Measurements from ENCODE around the gene ADAP1.
"Not testable (repeated sequence)": the region's sequence is repeated elsewhere in the genome, so short reads cannot be mapped to it uniquely, and the experiment has no call there.

ADAP1 gene

DNA sequence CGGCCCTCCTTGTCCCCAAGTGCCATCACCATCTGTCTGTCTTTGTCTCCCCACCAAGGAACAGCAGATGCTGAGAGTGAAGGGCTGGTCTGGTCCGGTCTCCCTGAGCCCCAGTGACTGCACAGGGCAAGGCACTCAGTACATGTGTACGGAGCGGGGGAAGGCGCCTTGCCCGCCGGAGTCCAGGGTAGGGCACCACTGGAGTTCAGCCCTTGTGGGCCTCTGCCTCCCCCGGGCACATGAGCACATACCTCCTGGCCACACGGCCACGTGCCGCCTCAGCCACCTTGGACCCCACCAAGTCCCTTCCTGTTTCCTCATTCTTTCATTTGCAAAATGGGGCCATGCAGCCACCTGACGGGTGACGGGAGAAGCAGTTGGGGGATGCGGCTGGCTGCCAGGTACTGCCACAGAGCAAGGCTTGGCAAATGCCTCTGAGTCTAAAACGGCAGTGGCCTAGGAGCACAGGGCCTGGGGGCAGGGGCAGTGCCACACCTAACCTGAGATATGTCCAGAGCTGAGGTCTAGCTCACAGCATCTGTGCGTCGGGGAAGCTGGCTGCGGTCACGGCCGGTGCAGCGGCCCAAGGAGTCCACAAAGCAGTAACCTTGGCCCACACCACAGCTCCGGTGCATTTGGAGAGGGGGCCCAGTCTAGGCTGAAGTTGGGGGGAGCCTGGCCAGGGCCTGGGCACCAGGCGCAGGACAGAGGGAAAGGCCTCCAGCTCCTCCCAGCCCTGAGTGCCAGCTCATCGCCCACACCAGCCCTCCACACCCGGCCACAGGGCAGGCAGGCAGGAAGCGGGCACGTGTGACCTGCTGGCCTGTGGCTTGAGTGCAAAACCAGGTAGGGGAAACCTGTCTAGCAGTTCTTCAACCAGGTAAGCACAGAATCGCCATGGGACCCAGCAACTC lies 5.2 kb downstream of the ADAP1 start:
- DNase-seq (ENCODE audit: low spot score): no peak
- Mint-ChIP-seq H3K27ac (no peak overlapping the region), H3K4me3 (no peak overlapping the region), H3K9me3 (no peaks in the 10 kb centered on the region), H3K4me1 (ENCODE audit: low read depth) (no peaks in the 10 kb centered on the region), H3K27me3 (ENCODE audit: low read depth) (no peaks in the 10 kb centered on the region), H3K36me3 (ENCODE audit: low read depth) (no peaks in the 10 kb centered on the region)

DNA sequence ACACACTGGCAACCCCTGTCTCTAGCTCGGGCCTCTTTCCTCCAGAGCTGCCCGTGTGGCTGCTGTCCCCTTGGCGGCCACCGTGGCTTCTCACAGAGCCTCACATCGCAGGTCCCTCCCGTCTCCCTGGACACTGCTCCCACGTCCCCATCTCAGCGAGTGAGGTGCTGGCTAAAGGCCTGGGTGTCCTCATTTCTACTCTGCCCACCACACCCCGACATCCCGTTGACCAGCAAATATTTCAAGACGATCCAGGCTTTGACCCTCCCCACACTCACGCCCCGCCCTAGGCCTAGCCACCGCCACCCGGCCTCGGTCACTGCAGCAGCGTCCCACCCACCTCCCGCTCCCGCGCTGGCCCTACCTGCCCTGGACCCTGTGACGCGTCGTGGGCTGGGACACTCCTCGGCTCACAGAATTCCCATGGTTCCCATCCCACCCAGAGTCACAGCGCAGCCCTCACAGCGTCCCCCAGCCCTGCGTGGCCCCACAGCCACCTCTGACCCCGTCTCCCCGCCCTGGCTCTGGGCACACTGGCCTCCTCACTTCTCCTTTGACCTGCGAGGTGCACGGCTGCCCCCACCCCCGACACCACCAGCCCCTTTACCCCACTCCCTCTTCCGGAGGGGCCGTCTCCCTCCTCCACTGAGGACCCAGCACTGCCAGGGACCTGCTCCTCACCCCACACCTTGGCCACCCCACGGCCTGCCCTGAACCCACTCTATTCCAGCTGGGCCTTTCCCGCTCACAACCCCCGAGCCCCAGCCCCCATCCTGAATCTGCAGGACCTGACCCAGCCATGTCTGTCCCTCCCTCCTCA lies 6.9 kb downstream of the ADAP1 start:
- no peak overlapping the region for H3K4me3 Mint-ChIP-seq
- no peak for DNase-seq (ENCODE audit: low spot score)
- no peaks in the 10 kb centered on the region for H3K27me3 Mint-ChIP-seq (ENCODE audit: low read depth)
- H3K4me1 Mint-ChIP-seq (ENCODE audit: low read depth): no peaks in the 10 kb centered on the region
- H3K27ac Mint-ChIP-seq: no peak overlapping the region
- H3K36me3 Mint-ChIP-seq (ENCODE audit: low read depth): no peaks in the 10 kb centered on the region
- H3K9me3 Mint-ChIP-seq: no peaks in the 10 kb centered on the region

DNA sequence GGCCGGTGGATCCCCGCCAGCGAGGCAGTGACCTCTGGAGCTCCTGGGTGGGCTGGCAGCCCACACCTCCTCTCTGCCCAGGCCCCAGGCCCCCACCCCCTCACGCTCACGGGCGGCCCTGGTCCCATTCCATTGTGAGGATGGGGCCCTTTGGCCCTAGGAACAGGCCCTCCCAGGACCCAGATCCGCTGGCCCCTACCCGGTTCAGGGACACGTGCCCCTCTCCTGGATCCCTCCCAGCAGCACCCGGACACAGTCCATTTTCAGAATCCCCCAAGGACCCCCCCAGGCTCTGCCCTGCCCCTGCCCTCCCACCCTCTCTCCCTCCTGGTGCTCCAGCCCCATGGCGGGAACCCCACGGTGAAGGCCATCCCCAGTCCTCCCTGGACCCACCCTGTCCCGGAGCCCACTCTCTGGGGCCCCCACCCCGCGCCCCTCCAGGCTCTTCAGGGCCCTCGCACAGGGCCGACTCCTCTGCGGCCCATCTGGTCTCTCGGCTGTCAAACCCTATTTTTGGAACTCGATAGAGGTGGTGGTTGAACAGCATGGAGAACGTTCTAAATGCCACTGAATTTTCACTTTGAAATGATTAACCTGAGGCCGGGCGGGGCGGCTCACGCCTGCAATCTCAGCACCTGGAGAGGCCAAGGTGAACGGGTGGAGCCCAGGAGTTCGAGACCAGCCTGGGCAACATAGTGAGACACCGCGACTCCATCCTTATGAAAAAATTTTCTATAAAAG lies 8.1 kb downstream of the ADAP1 start:
- Mint-ChIP-seq H3K4me3 (no peak overlapping the region), H3K9me3 (peaks cover 5% of the 10 kb centered on the region), H3K27me3 (ENCODE audit: low read depth) (peaks cover 6% of the 10 kb centered on the region), H3K36me3 (ENCODE audit: low read depth) (no peaks in the 10 kb centered on the region), H3K4me1 (ENCODE audit: low read depth) (peaks cover 3% of the 10 kb centered on the region), H3K27ac (no peak overlapping the region)
- no peak for DNase-seq (ENCODE audit: low spot score)

DNA sequence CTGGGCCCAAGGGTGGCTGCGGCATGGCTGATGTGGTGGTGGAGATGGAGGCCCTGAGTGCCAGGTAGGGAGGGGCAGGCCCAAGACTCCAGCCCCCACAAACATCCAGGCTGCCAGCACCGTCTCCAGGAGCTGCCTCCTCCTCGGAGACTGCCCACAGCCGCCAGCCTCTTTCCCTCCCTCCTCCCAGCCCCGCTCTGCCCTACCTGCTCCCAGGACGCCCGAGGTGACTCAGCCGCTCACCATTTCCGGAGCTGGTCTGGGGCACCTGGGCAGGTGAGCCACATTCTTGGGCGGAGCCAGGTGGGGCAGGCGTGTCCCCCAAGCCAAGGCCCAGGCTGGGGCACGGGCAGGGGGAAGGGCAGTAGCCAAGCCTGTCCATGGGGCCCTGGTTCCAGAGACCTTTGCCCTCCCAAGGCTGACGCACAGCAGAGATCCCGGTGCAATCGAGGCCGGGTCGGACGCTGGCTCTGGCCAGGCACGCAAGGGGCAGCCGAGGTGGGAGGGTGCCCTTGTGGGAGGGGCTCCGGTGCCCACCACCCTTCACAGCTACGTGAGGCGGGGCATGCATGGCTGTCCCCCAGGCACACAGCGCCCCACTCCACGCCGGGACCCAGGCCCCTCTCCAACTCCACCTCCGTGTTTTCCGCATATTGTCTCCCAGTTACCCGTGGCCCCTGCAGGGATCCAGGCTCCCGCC lies 8.8 kb downstream of the ADAP1 start:
- no peak overlapping the region for H3K27ac Mint-ChIP-seq
- H3K4me1 Mint-ChIP-seq (ENCODE audit: low read depth): peaks cover 8% of the 10 kb centered on the region
- H3K36me3 Mint-ChIP-seq (ENCODE audit: low read depth): no peaks in the 10 kb centered on the region
- H3K4me3 Mint-ChIP-seq: no peak overlapping the region
- no peak for DNase-seq (ENCODE audit: low spot score)
- H3K27me3 Mint-ChIP-seq (ENCODE audit: low read depth): peaks cover 9% of the 10 kb centered on the region
- peaks cover 13% of the 10 kb centered on the region for H3K9me3 Mint-ChIP-seq

DNA sequence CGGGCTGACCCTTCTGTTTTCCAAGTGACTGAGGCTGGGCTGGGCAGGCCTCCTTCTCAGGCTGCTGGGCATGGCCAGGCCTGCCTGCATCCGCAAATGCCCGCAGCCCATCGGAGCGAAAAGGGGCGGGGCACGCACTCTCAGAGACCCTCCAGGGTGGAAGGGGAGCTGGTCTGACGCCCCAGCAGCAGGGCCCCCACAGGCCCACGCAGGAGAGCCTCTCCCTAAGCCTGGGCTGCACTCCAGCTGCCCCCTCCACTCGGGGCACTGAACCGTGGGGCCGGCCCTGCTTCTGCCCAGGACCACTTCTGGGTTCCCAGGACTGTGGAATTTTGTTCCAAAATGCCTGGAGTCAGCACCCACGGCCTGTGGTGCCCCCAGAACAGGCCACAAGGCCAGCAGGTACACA lies 9.3 kb downstream of the ADAP1 start:
- no peak for DNase-seq (ENCODE audit: low spot score)
- peaks cover 10% of the 10 kb centered on the region for H3K4me1 Mint-ChIP-seq (ENCODE audit: low read depth)
- H3K36me3 Mint-ChIP-seq (ENCODE audit: low read depth): peaks cover 1% of the 10 kb centered on the region
- H3K9me3 Mint-ChIP-seq: peaks cover 18% of the 10 kb centered on the region
- no peak overlapping the region for H3K4me3 Mint-ChIP-seq
- H3K27me3 Mint-ChIP-seq (ENCODE audit: low read depth): peaks cover 9% of the 10 kb centered on the region
- H3K27ac Mint-ChIP-seq: no peak overlapping the region

DNA sequence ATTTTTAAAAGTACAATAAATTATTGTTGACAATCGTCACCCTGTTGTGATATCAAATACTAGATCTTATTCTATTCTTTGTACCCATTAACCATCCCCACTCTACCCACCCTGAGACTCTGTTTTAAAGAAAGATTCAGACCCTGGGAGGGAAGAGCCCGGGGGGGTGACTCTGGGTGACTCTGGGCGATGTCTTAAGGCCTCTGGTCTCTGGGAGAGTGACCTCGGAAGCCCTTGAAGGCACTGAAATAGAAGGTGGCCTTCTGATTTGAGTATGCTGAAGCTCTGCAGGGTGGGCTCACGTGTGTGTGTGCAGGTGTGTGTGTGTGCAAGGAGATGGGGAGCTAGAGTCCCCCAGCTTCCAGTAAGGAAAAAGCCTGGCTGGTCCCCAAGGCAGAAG lies 9.7 kb downstream of the ADAP1 start:
- no peak overlapping the region for H3K27ac Mint-ChIP-seq
- H3K9me3 Mint-ChIP-seq: peaks cover 22% of the 10 kb centered on the region
- H3K36me3 Mint-ChIP-seq (ENCODE audit: low read depth): peaks cover 5% of the 10 kb centered on the region
- no peak overlapping the region for H3K4me3 Mint-ChIP-seq
- no peak for DNase-seq (ENCODE audit: low spot score)
- H3K27me3 Mint-ChIP-seq (ENCODE audit: low read depth): peaks cover 9% of the 10 kb centered on the region
- H3K4me1 Mint-ChIP-seq (ENCODE audit: low read depth): peaks cover 10% of the 10 kb centered on the region

DNA sequence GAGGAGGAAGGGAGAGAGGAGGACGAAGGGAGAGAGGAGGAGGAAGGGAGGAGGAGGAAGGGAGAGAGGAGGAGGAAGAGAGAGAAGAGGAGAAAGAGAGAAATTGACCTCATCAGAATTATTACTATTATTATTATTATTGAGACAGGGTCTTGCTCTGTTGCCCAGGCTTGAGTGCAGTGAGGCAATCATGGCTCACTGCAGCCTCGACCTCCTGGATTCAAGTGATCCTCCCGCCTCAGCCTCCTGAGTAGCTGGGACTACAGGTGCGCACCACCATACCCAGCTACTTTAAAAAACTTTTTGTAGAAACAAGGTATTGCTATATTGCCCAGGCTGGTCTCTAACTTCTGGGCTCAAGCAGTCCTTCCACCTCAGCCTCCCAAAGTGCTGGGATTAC lies 10.7 kb downstream of the ADAP1 start:
- not testable (repeated sequence) for DNase-seq (ENCODE audit: low spot score); H3K27ac Mint-ChIP-seq; H3K36me3 Mint-ChIP-seq (ENCODE audit: low read depth); H3K4me1 Mint-ChIP-seq (ENCODE audit: low read depth); H3K4me3 Mint-ChIP-seq; H3K27me3 Mint-ChIP-seq (ENCODE audit: low read depth)
- peaks cover 23% of the 10 kb centered on the region for H3K9me3 Mint-ChIP-seq

DNA sequence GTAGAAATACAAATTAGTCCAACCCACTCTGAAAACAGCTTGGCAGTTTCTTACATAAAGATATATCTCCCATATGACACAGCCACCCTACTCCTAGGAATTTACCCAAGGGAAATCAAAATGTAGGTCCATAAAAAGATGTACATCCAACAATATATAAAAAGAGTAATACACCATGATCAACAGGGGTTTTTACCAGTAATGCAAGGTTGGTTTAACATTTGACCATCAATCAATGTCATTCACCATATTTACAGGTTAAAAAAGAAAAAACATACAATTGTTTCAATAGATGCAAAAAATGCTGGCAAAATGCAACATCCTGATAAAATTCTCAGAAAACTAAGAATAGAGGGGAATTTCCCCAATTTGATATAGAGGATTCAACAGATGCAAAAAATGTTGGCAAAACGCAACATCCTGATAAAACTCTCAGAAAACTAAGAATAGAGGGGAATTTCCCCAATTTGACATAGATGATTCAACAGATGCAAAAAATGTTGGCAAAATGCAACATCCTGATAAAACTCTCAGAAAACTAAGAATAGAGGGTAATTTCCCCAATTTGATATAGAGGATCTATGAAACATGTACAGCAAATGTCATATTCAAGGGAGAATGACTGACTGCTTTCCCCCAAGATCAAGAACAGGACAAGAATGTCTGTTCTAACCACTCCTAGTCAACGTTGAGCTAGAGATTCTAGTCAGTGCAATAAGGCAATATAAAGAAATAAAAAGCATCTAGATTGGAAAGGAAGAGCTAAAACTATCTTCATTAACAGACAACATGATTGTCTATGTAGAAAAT lies 13.7 kb downstream of the ADAP1 start:
- H3K27ac Mint-ChIP-seq: peak overlapping the region; percentile 24
- peaks cover 6% of the 10 kb centered on the region for H3K36me3 Mint-ChIP-seq (ENCODE audit: low read depth)
- peaks cover 17% of the 10 kb centered on the region for H3K4me1 Mint-ChIP-seq (ENCODE audit: low read depth)
- H3K9me3 Mint-ChIP-seq: peaks cover 23% of the 10 kb centered on the region
- H3K27me3 Mint-ChIP-seq (ENCODE audit: low read depth): peaks cover 9% of the 10 kb centered on the region
- no peak overlapping the region for H3K4me3 Mint-ChIP-seq
- no peak for DNase-seq (ENCODE audit: low spot score)

DNA sequence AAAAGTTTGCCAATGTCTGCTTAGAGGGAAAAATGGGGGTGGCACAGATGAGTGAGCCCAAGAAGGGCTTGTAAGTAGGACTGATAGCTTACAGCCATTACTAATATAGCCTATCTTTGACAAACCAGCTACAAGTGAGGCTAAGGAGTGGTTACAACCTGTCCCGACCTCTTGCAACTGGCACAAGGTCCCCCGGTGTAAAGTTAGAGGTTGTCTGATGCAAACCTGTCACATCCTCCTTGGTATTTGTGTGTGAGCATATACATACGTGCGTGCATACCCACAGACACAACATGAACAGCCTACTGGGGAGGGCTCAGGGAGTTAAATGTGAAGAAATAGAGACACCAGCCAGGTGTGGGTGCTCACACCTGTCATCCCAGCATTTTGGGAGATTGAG lies 14.6 kb downstream of the ADAP1 start:
- Mint-ChIP-seq H3K27me3 (ENCODE audit: low read depth) (peaks cover 9% of the 10 kb centered on the region), H3K4me1 (ENCODE audit: low read depth) (peaks cover 17% of the 10 kb centered on the region), H3K4me3 (no peak overlapping the region), H3K9me3 (peaks cover 23% of the 10 kb centered on the region), H3K36me3 (ENCODE audit: low read depth) (peaks cover 6% of the 10 kb centered on the region), H3K27ac (no peak overlapping the region)
- DNase-seq (ENCODE audit: low spot score): no peak

DNA sequence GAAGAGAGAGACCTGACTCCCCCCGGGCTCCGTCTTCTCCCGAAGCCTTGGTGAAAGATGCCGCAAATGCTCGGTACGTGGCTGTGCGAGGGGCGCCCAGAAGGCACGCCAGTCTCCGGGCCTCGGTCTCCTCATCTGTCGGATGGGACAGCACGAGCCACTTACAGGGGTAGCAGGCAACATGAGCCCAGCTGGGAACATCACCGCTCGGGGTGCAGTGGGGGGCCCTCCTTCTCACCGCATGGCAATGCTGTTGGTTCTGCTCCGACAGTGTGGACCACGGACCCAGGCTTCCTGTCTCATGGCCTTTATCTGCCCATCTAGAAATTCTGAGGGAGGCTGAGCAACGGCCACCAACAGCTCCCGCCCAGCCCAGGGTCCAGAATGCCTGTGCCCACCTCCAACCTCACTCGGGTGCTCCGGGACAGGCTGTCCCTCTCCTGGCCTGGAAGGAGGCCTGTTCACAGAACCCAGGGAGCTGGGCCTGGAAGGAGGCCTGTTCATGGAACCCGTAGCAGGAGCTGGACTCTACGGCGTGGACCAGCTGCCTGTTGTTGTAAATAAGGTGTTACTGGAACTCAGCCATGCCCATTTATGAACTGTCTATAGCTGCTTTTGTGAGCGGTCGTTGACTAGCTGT lies 15.8 kb downstream of the ADAP1 start:
- Mint-ChIP-seq H3K9me3 (peaks cover 23% of the 10 kb centered on the region), H3K27me3 (ENCODE audit: low read depth) (peaks cover 9% of the 10 kb centered on the region), H3K36me3 (ENCODE audit: low read depth) (peaks cover 6% of the 10 kb centered on the region), H3K27ac (no peak overlapping the region), H3K4me1 (ENCODE audit: low read depth) (peaks cover 17% of the 10 kb centered on the region), H3K4me3 (no peak overlapping the region)
- no peak for DNase-seq (ENCODE audit: low spot score)

DNA sequence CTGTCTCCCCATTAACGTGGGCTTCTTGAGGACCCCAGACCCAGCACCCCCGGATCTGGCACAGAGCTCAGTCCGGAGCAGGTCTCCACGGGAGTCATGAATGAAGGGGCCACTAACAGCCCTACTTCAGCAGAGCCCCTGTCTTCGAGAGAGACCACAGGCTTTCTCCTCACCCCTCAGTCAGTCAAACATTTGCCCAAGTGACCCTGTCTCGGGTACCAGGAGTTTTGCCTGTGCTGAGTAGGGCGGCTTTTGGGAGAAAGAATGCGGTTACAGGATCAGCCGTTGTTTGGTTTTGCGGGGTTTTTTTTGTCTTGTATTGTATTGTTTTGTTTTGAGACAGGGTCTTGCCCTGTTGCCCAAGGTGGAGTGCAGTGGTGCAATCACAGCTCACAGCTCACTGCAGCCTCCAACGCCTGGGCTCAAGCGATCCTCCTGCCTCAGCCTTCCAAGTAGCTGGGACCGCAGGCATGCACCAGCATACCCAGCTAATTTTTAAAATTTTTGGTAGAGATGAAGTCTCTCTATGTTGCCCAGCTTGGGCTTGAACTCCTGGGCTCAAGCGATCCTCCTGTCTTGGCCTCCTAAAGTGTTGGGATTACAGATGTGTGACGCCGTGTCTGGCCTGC lies 16.5 kb downstream of the ADAP1 start:
- Mint-ChIP-seq H3K27ac (peak overlapping the region; percentile 31), H3K27me3 (ENCODE audit: low read depth) (peaks cover 9% of the 10 kb centered on the region), H3K4me3 (no peak overlapping the region), H3K4me1 (ENCODE audit: low read depth) (peaks cover 17% of the 10 kb centered on the region), H3K36me3 (ENCODE audit: low read depth) (peaks cover 6% of the 10 kb centered on the region), H3K9me3 (peaks cover 23% of the 10 kb centered on the region)
- DNase-seq (ENCODE audit: low spot score): no peak

DNA sequence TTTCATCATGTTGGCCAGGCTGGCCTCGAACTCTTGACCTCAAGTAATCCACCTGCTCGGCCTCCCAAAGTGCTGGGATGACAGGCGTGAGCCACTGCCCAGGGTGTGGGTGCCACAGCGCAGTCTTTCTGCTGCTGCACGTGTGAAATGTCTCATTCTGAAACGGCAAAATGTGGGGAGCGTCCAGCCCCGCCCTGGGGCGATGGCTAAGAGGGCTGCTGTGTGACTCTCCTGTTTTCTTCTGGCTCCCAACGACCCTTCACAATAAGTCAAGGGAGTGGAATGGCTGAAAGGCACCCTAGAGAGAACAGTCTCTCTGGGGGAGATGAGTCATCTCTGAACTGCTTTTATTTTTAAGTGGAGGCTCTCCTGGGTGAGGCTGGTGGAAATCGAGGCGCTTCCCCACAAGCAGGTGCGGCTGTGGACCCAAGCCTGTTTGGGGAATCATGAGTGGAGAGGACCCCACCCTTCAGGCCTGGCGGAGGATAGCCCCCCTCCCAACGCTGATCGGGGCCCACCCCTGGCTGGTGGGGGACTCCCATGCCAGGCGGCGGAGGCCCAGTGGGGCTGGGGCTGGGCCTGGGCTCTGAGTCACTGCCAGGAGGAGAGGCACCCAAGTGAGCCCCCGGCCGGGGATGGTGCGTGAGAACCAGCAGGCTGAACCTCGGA lies 18.0 kb downstream of the ADAP1 start:
- H3K36me3 Mint-ChIP-seq (ENCODE audit: low read depth): peaks cover 6% of the 10 kb centered on the region
- peaks cover 14% of the 10 kb centered on the region for H3K4me1 Mint-ChIP-seq (ENCODE audit: low read depth)
- H3K4me3 Mint-ChIP-seq: peak overlapping the region; percentile 29
- H3K9me3 Mint-ChIP-seq: peaks cover 19% of the 10 kb centered on the region
- H3K27ac Mint-ChIP-seq: peak overlapping the region; percentile 41
- H3K27me3 Mint-ChIP-seq (ENCODE audit: low read depth): peaks cover 3% of the 10 kb centered on the region
- peak; percentile 48 for DNase-seq (ENCODE audit: low spot score)

Measured in T-helper 2 cell treated with Interferon-gamma antibody and Interleukin-4, amounts not matched to agents 5 μg/mL and 100 μg/mL, for 36 hours (primary cell).